ENCODE results near the gene FMN1. TPM values are rescaled to one million over a fixed set of nuclear protein-coding genes. Genes with fewer than 3 reads are reported as not detected.

FMN1 gene
- total RNA-seq, 1 donor from 2014 or later = 4.2 TPM

GRCh38 chr15:32766101-32766500 is 428.4 kb downstream of the FMN1 start:
- Mint-ChIP-seq H3K4me3 (ENCODE audit: unreplicated experiment) (no peak overlapping the region), H3K27ac (ENCODE audit: unreplicated experiment) (no peak overlapping the region), H3K4me1 (ENCODE audit: unreplicated experiment) (peaks cover 8% of the 10 kb centered on the region), H3K27me3 (ENCODE audit: unreplicated experiment) (no peaks in the 10 kb centered on the region), H3K36me3 (ENCODE audit: unreplicated experiment) (peaks cover 4% of the 10 kb centered on the region), H3K9me3 (ENCODE audit: unreplicated experiment) (no peaks in the 10 kb centered on the region)
- no peak for DNase-seq (ENCODE audit: extremely low spot score, unreplicated experiment)
- TF ChIP-seq CTCF (IDR thresholded peaks at IDR 0.05) = no peak

- TF ChIP-seq CTCF (IDR thresholded peaks at IDR 0.05) = no peak
- H3K27ac Mint-ChIP-seq (ENCODE audit: unreplicated experiment) = no peak overlapping the region
- peaks cover 4% of the 10 kb centered on the region for H3K36me3 Mint-ChIP-seq (ENCODE audit: unreplicated experiment)
- H3K9me3 Mint-ChIP-seq (ENCODE audit: unreplicated experiment) = no peaks in the 10 kb centered on the region
- H3K4me1 Mint-ChIP-seq (ENCODE audit: unreplicated experiment) = peaks cover 4% of the 10 kb centered on the region
- no peak for DNase-seq (ENCODE audit: extremely low spot score, unreplicated experiment)
- no peak overlapping the region for H3K4me3 Mint-ChIP-seq (ENCODE audit: unreplicated experiment)
- H3K27me3 Mint-ChIP-seq (ENCODE audit: unreplicated experiment) = no peaks in the 10 kb centered on the region
These were observed 429.3 kb downstream of the FMN1 start for GRCh38 chr15:32765236-32765635.

GRCh38 chr15:32763295-32763694 is 431.2 kb downstream of the FMN1 start:
- no peak for TF ChIP-seq CTCF (IDR thresholded peaks at IDR 0.05)
- no peak overlapping the region for H3K27ac Mint-ChIP-seq (ENCODE audit: unreplicated experiment)
- DNase-seq (ENCODE audit: extremely low spot score, unreplicated experiment) = no peak
- H3K36me3 Mint-ChIP-seq (ENCODE audit: unreplicated experiment) = peaks cover 4% of the 10 kb centered on the region
- H3K4me3 Mint-ChIP-seq (ENCODE audit: unreplicated experiment) = no peak overlapping the region
- H3K9me3 Mint-ChIP-seq (ENCODE audit: unreplicated experiment) = no peaks in the 10 kb centered on the region
- H3K4me1 Mint-ChIP-seq (ENCODE audit: unreplicated experiment) = peaks cover 4% of the 10 kb centered on the region
- H3K27me3 Mint-ChIP-seq (ENCODE audit: unreplicated experiment) = no peaks in the 10 kb centered on the region

GRCh38 chr15:32757426-32757825 is 437.1 kb downstream of the FMN1 start:
- DNase-seq (ENCODE audit: extremely low spot score, unreplicated experiment) = no peak
- H3K9me3 Mint-ChIP-seq (ENCODE audit: unreplicated experiment) = peaks cover 23% of the 10 kb centered on the region
- no peak overlapping the region for H3K4me3 Mint-ChIP-seq (ENCODE audit: unreplicated experiment)
- H3K4me1 Mint-ChIP-seq (ENCODE audit: unreplicated experiment) = peaks cover 2% of the 10 kb centered on the region
- no peak overlapping the region for H3K27ac Mint-ChIP-seq (ENCODE audit: unreplicated experiment)
- peaks cover 15% of the 10 kb centered on the region for H3K36me3 Mint-ChIP-seq (ENCODE audit: unreplicated experiment)
- TF ChIP-seq CTCF (IDR thresholded peaks at IDR 0.05) = no peak
- H3K27me3 Mint-ChIP-seq (ENCODE audit: unreplicated experiment) = no peaks in the 10 kb centered on the region

- no peak overlapping the region for H3K4me3 Mint-ChIP-seq (ENCODE audit: unreplicated experiment)
- H3K27ac Mint-ChIP-seq (ENCODE audit: unreplicated experiment) = no peak overlapping the region
- peaks cover 22% of the 10 kb centered on the region for H3K4me1 Mint-ChIP-seq (ENCODE audit: unreplicated experiment)
- no peaks in the 10 kb centered on the region for H3K27me3 Mint-ChIP-seq (ENCODE audit: unreplicated experiment)
- no peak for DNase-seq (ENCODE audit: extremely low spot score, unreplicated experiment)
- H3K9me3 Mint-ChIP-seq (ENCODE audit: unreplicated experiment) = peaks cover 15% of the 10 kb centered on the region
- peaks cover 3% of the 10 kb centered on the region for H3K36me3 Mint-ChIP-seq (ENCODE audit: unreplicated experiment)
- no peak for TF ChIP-seq CTCF (IDR thresholded peaks at IDR 0.05)
These were observed 443.5 kb downstream of the FMN1 start for GRCh38 chr15:32750979-32751378.

All from osteocyte (in vitro differentiated cells).